ENCODE measurements around the gene SLC39A8. TPM values are rescaled to one million over a fixed set of nuclear protein-coding genes. Genes with fewer than 3 reads are reported as not detected.

The SLC39A8 gene
- total RNA-seq, 2 donors from 2014 or later = 64.4 to 76.4 TPM

- no peaks in the 10 kb centered on the region for H3K9me3 ChIP-seq (ENCODE audit: control insufficient read depth, low read length)
- no peak overlapping the region for H3K9ac ChIP-seq (ENCODE audit: extremely low read depth, low read length, poor library complexity, severe bottlenecking)
- no peak for TF ChIP-seq CTCF (conservative IDR thresholded peaks at IDR 0.05)
- peaks cover 3% of the 10 kb centered on the region for H3K36me3 Mint-ChIP-seq (ENCODE audit: low read depth)
- H3K4me3 ChIP-seq (ENCODE audit: low read length) = no peak overlapping the region
- H3K27ac ChIP-seq (ENCODE audit: low read depth, low read length) = no peak overlapping the region
- H3K27me3 ChIP-seq (ENCODE audit: control insufficient read depth, insufficient read depth, low read length, poor library complexity, severe bottlenecking) = no peaks in the 10 kb centered on the region
- no peaks in the 10 kb centered on the region for H3K9me3 Mint-ChIP-seq
- no peak for DNase-seq
- peaks cover 3% of the 10 kb centered on the region for H3K36me3 ChIP-seq (ENCODE audit: control insufficient read depth, insufficient read depth, low read length)
- peaks cover 60% of the 10 kb centered on the region for H3K4me1 Mint-ChIP-seq
- no peaks in the 10 kb centered on the region for H3K27me3 Mint-ChIP-seq (ENCODE audit: insufficient read depth)
- WGBS, 2 experiments (ENCODE audit: insufficient coverage in 1 of 2, insufficient read length in 1 of 2) = 100% methylated on average over 1 of the region's 2 CpGs; no CpG with 5 or more reads in 1 of the 2 experiments
- peaks cover 10% of the 10 kb centered on the region for H3K4me1 ChIP-seq (ENCODE audit: control insufficient read depth, insufficient read depth, low read length)
- no peak overlapping the region for H3K27ac Mint-ChIP-seq
- H3K4me3 Mint-ChIP-seq = no peak overlapping the region
Measured at GRCh38 chr4:102335616-102336015, 9.7 kb downstream of the SLC39A8 start.

GRCh38 chr4:102334624-102335023 is 10.7 kb downstream of the SLC39A8 start:
- Histone ChIP-seq H3K9ac (ENCODE audit: extremely low read depth, low read length, poor library complexity, severe bottlenecking) (no peak overlapping the region), H3K36me3 (ENCODE audit: control insufficient read depth, insufficient read depth, low read length) (peaks cover 3% of the 10 kb centered on the region), H3K4me1 (ENCODE audit: control insufficient read depth, insufficient read depth, low read length) (peaks cover 10% of the 10 kb centered on the region), H3K4me3 (ENCODE audit: low read length) (no peak overlapping the region), H3K27ac (ENCODE audit: low read depth, low read length) (no peak overlapping the region), H3K9me3 (ENCODE audit: control insufficient read depth, low read length) (no peaks in the 10 kb centered on the region), H3K27me3 (ENCODE audit: control insufficient read depth, insufficient read depth, low read length, poor library complexity, severe bottlenecking) (no peaks in the 10 kb centered on the region)
- no peak overlapping the region for H3K27ac Mint-ChIP-seq
- 88 to 91% methylated on average over 1 to 2 of the region's 2 CpGs for WGBS, 2 experiments (ENCODE audit: insufficient coverage in 1 of 2, insufficient read length in 1 of 2)
- peaks cover 61% of the 10 kb centered on the region for H3K4me1 Mint-ChIP-seq
- no peaks in the 10 kb centered on the region for H3K27me3 Mint-ChIP-seq (ENCODE audit: insufficient read depth)
- no peaks in the 10 kb centered on the region for H3K9me3 Mint-ChIP-seq
- no peak for TF ChIP-seq CTCF (conservative IDR thresholded peaks at IDR 0.05)
- no peak overlapping the region for H3K4me3 Mint-ChIP-seq
- no peak for DNase-seq
- peaks cover 3% of the 10 kb centered on the region for H3K36me3 Mint-ChIP-seq (ENCODE audit: low read depth)

- Mint-ChIP-seq H3K4me3 (no peak overlapping the region), H3K36me3 (ENCODE audit: low read depth) (peaks cover 5% of the 10 kb centered on the region), H3K4me1 (peaks cover 56% of the 10 kb centered on the region), H3K27ac (no peak overlapping the region), H3K9me3 (no peaks in the 10 kb centered on the region), H3K27me3 (ENCODE audit: insufficient read depth) (no peaks in the 10 kb centered on the region)
- WGBS, 2 experiments (ENCODE audit: insufficient coverage in 1 of 2, insufficient read length in 1 of 2) = 92 to 98% methylated on average over 3 of the region's 3 CpGs
- no peak overlapping the region for H3K27ac ChIP-seq (ENCODE audit: low read depth, low read length)
- no peak for TF ChIP-seq CTCF (conservative IDR thresholded peaks at IDR 0.05)
- H3K4me1 ChIP-seq (ENCODE audit: control insufficient read depth, insufficient read depth, low read length) = peaks cover 10% of the 10 kb centered on the region
- H3K27me3 ChIP-seq (ENCODE audit: control insufficient read depth, insufficient read depth, low read length, poor library complexity, severe bottlenecking) = no peaks in the 10 kb centered on the region
- H3K4me3 ChIP-seq (ENCODE audit: low read length) = no peak overlapping the region
- no peaks in the 10 kb centered on the region for H3K9me3 ChIP-seq (ENCODE audit: control insufficient read depth, low read length)
- H3K36me3 ChIP-seq (ENCODE audit: control insufficient read depth, insufficient read depth, low read length) = peaks cover 3% of the 10 kb centered on the region
- no peak for DNase-seq
- no peak overlapping the region for H3K9ac ChIP-seq (ENCODE audit: extremely low read depth, low read length, poor library complexity, severe bottlenecking)
Measured at GRCh38 chr4:102333787-102334186, 11.5 kb downstream of the SLC39A8 start.
